ENCODE measurements around the gene ADM2. TPM values are rescaled to one million over a fixed set of nuclear protein-coding genes. Genes with fewer than 3 reads are reported as not detected.

ADM2 gene
- total RNA-seq, 4 donors from 2014 or later: under 0.01 to 1.9 (median 0.89) TPM

DNA sequence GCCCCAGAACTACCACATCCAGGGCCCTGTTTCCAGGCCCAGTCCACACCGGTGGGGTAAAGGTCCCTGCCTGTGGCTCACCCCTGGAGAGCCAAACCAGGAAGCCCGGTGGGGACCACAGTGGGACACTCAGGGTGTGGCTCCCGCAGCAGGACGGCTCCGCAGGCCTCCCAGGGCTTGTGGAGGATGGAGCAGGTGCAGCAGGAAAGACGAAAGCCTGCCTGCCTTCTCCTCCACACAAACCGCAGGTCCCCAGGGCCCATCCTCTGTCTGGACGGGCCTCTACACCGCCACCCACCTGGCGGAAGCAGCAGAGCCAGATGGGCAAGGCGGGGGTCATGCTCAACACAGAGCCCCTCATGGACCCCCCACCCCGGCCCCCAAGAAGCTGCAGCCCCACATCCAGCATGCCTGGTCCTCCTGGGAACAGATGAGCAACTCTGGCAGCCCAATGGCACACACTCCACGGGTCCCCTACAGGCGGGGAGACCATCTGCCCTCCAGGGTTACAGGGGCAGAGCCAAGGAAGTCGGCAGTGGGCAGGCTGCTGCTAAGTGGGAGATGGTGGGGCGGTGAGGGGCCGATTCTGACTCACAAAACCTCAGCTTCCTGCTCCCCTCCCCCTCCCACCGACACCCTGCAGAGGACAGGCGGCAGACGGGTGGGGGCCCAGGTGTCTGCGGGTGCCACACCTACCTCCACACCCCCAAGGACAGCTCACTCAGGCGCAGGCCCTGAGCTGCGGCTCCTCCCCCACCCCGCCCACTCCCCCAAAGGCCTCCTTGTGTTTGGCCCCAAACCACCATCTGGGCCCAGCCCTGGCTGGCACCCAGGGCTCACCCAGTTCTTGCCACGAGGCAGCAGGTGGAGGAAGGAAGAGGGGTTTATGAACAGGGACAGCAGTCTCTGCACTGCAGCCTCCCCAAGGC lies 11.7 kb upstream of the ADM2 start:
- H3K4me1 ChIP-seq: peaks cover 50 to 62% (median 51%) of the 10 kb centered on the region in 3 donors
- WGBS, 2 donors: 60% methylated on average over 3 of the region's 25 CpGs; no CpG with 5 or more reads in 1 of the 2 donors
- peaks cover 33 to 40% (median 36%) of the 10 kb centered on the region in 3 donors for H3K36me3 ChIP-seq
- DNase-seq: peak; percentile 81
- TF ChIP-seq, protein P1, sequence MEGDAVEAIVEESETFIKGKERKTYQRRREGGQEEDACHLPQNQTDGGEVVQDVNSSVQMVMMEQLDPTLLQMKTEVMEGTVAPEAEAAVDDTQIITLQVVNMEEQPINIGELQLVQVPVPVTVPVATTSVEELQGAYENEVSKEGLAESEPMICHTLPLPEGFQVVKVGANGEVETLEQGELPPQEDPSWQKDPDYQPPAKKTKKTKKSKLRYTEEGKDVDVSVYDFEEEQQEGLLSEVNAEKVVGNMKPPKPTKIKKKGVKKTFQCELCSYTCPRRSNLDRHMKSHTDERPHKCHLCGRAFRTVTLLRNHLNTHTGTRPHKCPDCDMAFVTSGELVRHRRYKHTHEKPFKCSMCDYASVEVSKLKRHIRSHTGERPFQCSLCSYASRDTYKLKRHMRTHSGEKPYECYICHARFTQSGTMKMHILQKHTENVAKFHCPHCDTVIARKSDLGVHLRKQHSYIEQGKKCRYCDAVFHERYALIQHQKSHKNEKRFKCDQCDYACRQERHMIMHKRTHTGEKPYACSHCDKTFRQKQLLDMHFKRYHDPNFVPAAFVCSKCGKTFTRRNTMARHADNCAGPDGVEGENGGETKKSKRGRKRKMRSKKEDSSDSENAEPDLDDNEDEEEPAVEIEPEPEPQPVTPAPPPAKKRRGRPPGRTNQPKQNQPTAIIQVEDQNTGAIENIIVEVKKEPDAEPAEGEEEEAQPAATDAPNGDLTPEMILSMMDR (IDR thresholded peaks at IDR 0.05): no peak
- TF ChIP-seq POLR2A (IDR thresholded peaks at IDR 0.05): no peak
- no peaks in the 10 kb centered on the region for H3K9me3 ChIP-seq
- H3K4me3 ChIP-seq: peak overlapping the region in 3 of 4 donors; percentile 6 to 37 (median 21)
- H3K27me3 ChIP-seq: no peaks in the 10 kb centered on the region
- intact Hi-C loops (cut with DNase I): no loop called here
- peak overlapping the region; percentile 72 to 91 (median 80) for H3K27ac ChIP-seq

DNA sequence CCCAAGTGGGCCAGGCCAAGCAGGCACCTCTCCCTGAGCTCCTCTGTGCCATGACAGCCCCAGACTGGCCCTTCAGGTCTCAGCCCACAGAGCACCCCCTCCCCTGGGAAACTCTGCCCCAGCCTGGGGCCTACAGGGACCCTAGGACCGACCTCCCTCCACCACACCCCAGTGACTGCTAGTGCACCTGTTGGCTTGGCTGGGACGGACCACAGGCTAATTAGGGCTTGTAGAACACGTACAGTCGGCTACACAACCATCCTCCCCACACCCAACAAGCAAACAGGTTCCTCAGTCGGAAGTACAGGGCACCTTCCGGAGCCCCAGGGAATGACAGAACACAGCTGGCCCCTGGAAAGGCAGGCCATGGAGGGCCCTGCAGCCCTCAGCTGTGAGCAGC lies 10.9 kb upstream of the ADM2 start:
- no peak for TF ChIP-seq POLR2A (IDR thresholded peaks at IDR 0.05)
- TF ChIP-seq, protein P1 (IDR thresholded peaks at IDR 0.05): no peak
- no peaks in the 10 kb centered on the region for H3K9me3 ChIP-seq
- peak overlapping the region in 3 of 4 donors; percentile 6 to 31 (median 21) for H3K4me3 ChIP-seq
- WGBS, 2 donors: 0% methylated on average over 2 of the region's 6 CpGs; no CpG with 5 or more reads in 1 of the 2 donors
- peaks cover 24 to 32% (median 28%) of the 10 kb centered on the region in 3 donors for H3K36me3 ChIP-seq
- no peak for DNase-seq
- intact Hi-C loops (cut with DNase I): no loop called here
- peak overlapping the region; percentile 72 to 91 (median 80) for H3K27ac ChIP-seq
- no peaks in the 10 kb centered on the region for H3K27me3 ChIP-seq
- peaks cover 53 to 67% (median 56%) of the 10 kb centered on the region in 3 donors for H3K4me1 ChIP-seq

DNA sequence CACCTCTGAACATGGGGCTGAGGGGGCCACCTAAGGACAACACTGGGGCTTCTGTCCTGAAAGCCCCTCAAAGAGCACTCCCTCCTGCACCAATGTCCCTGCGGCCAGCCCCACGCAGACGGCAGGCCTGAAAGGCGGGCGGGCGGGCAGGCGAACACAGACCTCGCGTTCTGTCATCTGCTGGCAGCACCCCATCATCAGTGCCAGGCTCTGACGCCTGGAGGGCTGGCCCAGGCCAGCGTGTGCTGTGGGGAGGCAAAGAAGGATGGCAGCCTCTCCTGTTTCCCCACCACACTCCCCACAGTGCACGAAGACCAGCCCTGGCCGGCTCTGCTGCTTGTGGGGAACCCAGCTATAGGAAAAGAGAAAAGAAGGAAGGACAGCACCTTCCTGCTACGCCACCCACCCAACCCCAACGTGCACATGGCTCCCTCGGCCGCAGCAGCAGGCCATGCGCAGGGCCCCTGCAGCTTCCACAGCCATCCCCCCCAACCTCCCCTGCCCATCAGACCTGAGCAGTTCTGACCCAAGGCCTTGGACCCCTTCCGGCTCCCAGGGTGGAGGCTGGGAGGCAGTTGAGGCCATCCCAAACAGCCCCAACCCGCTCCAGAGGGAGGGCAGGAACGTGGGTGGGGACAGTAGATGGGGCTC lies 10.0 kb upstream of the ADM2 start:
- Histone ChIP-seq H3K36me3 (peaks cover 16 to 24% (median 19%) of the 10 kb centered on the region in 3 donors), H3K4me3 (peak overlapping the region in 1 of 4 donors; percentile 21), H3K27ac (peak overlapping the region; percentile 72 to 91 (median 80)), H3K27me3 (no peaks in the 10 kb centered on the region), H3K4me1 (peaks cover 57 to 71% (median 57%) of the 10 kb centered on the region in 3 donors), H3K9me3 (no peaks in the 10 kb centered on the region)
- no peak for DNase-seq
- 65 to 82% methylated on average over 8 to 11 of the region's 21 CpGs for WGBS, 2 donors
- no peak for TF ChIP-seq POLR2A (IDR thresholded peaks at IDR 0.05)
- TF ChIP-seq, protein P1 (IDR thresholded peaks at IDR 0.05): no peak
- intact Hi-C loops (cut with DNase I): no loop called here

DNA sequence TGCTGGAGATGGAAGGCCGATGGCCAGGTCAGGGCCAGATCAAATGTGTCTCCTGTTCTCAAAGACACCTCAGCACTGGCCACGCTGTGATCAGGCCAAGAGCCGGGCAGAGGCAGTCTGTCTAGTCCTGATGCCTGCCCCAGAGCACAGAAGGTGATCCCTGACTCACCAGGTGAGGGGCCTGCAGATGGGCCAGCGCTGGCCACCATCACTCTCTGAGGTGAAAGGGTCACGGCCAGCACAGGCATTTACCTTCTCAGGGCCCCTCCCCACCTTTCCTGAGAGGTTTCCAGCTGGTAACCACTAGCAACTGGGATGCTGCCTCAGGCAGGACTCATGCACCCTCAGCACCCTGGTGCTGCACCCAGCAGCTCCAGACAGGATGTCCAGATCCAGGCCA lies 9.4 kb upstream of the ADM2 start:
- H3K36me3 ChIP-seq: peaks cover 10 to 17% (median 13%) of the 10 kb centered on the region in 3 donors
- no peaks in the 10 kb centered on the region for H3K9me3 ChIP-seq
- intact Hi-C loops (cut with DNase I): no loop called here
- DNase-seq: no peak
- H3K4me3 ChIP-seq: no peak overlapping the region
- TF ChIP-seq, protein P1 (IDR thresholded peaks at IDR 0.05): no peak
- TF ChIP-seq POLR2A (IDR thresholded peaks at IDR 0.05): no peak
- H3K27ac ChIP-seq: peak overlapping the region in 2 of 4 donors; percentile 81 to 91
- no peaks in the 10 kb centered on the region for H3K27me3 ChIP-seq
- 66% methylated on average over 4 of the region's 5 CpGs; no CpG with 5 or more reads in 1 of the 2 donors for WGBS, 2 donors
- H3K4me1 ChIP-seq: peaks cover 57 to 78% (median 57%) of the 10 kb centered on the region in 3 donors
